K562 (cell line): ENCODE results near the gene TERB2. TPM values are rescaled to one million over a fixed set of nuclear protein-coding genes. Genes with fewer than 3 reads are reported as not detected.

Source experiments
- KLF1 ChIP-seq: fragments of 450-650 bp; IDR thresholded peaks from 2 replicates; pipeline ENCODE4 v1.6.1; 2016; ENCODE audit warnings: missing genetic modification characterization, missing compliant biosample characterization
- MGA ChIP-seq: fragments of 450-650 bp; IDR thresholded peaks from 2 replicates; pipeline ENCODE4 v1.6.1; 2016; ENCODE audit warnings: mild to moderate bottlenecking, moderate library complexity
- MTA3 ChIP-seq: fragments of 450-650 bp; formaldehyde crosslinking; IDR thresholded peaks from 2 replicates; pipeline ENCODE4 v1.6.1; 2017; ENCODE audit warnings: mild to moderate bottlenecking, borderline replicate concordance
- PYGO2 ChIP-seq: fragments of 450-650 bp; IDR thresholded peaks from 2 replicates; pipeline ENCODE4 v1.6.1; 2016; ENCODE audit warnings: mild to moderate bottlenecking, missing genetic modification characterization, moderate library complexity, missing compliant biosample characterization
- TBP ChIP-seq: optimal IDR thresholded peaks from 2 replicates; pipeline ENCODE3; 2011; ENCODE audit warnings: low read depth, low read length, improper control_type of control experiment
- ZNF140 ChIP-seq: fragments of 250-450 bp; sonication (Bioruptor Pico); IDR thresholded peaks from 2 replicates; pipeline ENCODE4 v1.8.0; 2021; ENCODE audit warnings: moderate library complexity, mild to moderate bottlenecking, inconsistent platforms
- polyA plus RNA-seq, 8 experiments: library from polyadenylated mRNA; depleted of rRNA in 4 of 8; stranded (reverse) in 5 of 8; unstranded in 3 of 8; fragments of >200 nt; fragmentation: Nextera tagmentation in 2 of 8; fragmentation: Illumina TruSeq in 1 of 8; extraction: Ambion mirVana in 2 of 8; extraction: Trizol in 1 of 8; gene quantifications; 2 replicates each; pipeline versions ENCODE4 v1.2.1 to v1.2.3, GENCODE V29; 2011 to 2014; ENCODE audit warnings: inconsistent platforms in 1 of 8, missing spikeins in 1 of 8
- total RNA-seq, 7 experiments: library from RNA; depleted of rRNA in 6 of 7; stranded (reverse); fragments of >200 nt in 6 of 7; fragmentation: Illumina TruSeq in 2 of 7; extraction: Trizol in 2 of 7; gene quantifications; 2 replicates each; pipeline versions ENCODE4 v1.2.1 to v1.2.3, GENCODE V29; 2011 to 2021; ENCODE audit warnings: low replicate concordance in 1 of 7
- TF ChIP-seq, protein P1 (sequence below): sonication (generic); formaldehyde crosslinking; IDR thresholded peaks from 2 replicates; pipeline ENCODE4 v1.8.0; 2022; ENCODE audit warnings: mild to moderate bottlenecking, missing genetic modification reagents, borderline replicate concordance
- TF ChIP-seq, protein P2 (sequence below), 2 experiments: IDR thresholded peaks in 1 of 2; conservative IDR thresholded peaks in 1 of 2; 2 replicates each; pipeline ENCODE4 v1.6.1; 2016; ENCODE audit warnings: low read depth in 2 of 2, mild to moderate bottlenecking in 1 of 2, missing compliant biosample characterization in 1 of 2, missing genetic modification characterization in 1 of 2, moderate library complexity in 1 of 2

Gene TERB2
- total and polyA plus RNA-seq, 9 of the 15 experiments (the other 6 are each of a cell fraction or from before 2014, with no cell fraction given): not detected

DNA sequence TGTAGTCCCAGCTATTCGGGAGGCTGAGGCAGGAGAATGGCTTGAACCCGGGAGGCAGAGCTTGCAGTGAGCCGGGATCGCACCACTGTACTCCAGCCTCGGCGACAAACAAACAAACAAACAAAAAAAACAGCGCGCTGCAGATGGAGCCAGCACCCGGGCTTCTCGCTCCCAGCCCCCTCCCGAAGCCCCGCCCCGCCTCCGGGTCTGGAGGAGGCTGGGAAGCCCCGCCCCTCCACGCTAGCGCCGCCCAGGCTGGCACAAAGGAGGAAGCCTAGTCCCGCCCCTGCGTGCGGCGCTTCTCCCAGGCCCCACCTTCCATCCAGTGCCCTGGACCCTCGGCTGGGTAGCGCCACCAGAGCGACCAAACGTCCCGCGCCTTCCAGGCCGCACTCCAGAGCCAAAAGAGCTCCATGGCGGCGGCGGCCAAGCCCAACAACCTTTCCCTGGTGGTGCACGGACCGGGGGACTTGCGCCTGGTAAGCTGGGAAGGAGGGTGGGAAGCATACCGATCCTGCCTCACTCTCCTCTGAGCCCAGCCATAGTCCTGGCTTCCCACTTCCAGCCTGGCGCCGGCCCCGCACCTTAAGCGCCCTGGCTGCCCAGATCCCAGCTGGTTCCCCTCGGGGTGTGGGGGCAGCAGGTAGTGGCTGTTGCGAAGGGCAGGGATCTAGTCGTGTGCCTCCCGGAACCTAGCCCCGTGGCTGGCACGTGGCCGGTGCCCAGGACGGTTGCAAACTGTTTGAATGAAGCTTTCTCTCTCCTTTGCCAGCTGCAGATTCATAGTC, 66.6 kb downstream of the TERB2 start, which contains the start of gene SORD (continued):
- TF ChIP-seq MGA (peak; percentile 95), PYGO2 (no peak), MTA3 (0 out of 2 replicates have a peak, but pooled peaks have one; percentile 18), TBP (peak; percentile 64), ZNF140 (no peak), KLF1 (tag) (no peak)
- TF ChIP-seq, protein P1, sequence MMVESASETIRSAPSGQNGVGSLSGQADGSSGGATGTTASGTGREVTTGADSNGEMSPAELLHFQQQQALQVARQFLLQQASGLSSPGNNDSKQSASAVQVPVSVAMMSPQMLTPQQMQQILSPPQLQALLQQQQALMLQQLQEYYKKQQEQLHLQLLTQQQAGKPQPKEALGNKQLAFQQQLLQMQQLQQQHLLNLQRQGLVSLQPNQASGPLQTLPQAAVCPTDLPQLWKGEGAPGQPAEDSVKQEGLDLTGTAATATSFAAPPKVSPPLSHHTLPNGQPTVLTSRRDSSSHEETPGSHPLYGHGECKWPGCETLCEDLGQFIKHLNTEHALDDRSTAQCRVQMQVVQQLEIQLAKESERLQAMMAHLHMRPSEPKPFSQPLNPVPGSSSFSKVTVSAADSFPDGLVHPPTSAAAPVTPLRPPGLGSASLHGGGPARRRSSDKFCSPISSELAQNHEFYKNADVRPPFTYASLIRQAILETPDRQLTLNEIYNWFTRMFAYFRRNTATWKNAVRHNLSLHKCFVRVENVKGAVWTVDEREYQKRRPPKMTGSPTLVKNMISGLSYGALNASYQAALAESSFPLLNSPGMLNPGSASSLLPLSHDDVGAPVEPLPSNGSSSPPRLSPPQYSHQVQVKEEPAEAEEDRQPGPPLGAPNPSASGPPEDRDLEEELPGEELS (CRISPR knock-in tag): 0 out of 2 replicates have a peak, but pooled peaks have one; percentile 19
- TF ChIP-seq, protein P2, sequence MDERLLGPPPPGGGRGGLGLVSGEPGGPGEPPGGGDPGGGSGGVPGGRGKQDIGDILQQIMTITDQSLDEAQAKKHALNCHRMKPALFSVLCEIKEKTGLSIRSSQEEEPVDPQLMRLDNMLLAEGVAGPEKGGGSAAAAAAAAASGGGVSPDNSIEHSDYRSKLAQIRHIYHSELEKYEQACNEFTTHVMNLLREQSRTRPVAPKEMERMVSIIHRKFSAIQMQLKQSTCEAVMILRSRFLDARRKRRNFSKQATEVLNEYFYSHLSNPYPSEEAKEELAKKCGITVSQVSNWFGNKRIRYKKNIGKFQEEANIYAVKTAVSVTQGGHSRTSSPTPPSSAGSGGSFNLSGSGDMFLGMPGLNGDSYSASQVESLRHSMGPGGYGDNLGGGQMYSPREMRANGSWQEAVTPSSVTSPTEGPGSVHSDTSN (CRISPR knock-in tag; IDR thresholded peaks at IDR 0.05; ENCODE audit: low read depth): no peak
- TF ChIP-seq, protein P2 (tag; conservative IDR thresholded peaks at IDR 0.05; ENCODE audit: low read depth): no peak
